AG20443 (cell line): Measurements from ENCODE around the gene NCLN.
"Not testable (repeated sequence)": the region's sequence is repeated elsewhere in the genome, so short reads cannot be mapped to it uniquely, and the experiment has no call there.

ENCODE experiments used
- DNase-seq: peaks from one replicate; pipeline ENCODE4 v3.0.0; 2012; ENCODE audit warnings: low spot score, mixed read lengths

Gene NCLN

GRCh38 chr19:3183721-3184641 lies 1.7 kb upstream of the NCLN start:
- no peak for DNase-seq

GRCh38 chr19:3184847-3185460 lies 776 bp upstream of the NCLN start:
- DNase-seq, result peak; percentile 65

GRCh38 chr19:3186160-3186688 lies 494 bp downstream of the NCLN start:
- no peak for DNase-seq

DNA sequence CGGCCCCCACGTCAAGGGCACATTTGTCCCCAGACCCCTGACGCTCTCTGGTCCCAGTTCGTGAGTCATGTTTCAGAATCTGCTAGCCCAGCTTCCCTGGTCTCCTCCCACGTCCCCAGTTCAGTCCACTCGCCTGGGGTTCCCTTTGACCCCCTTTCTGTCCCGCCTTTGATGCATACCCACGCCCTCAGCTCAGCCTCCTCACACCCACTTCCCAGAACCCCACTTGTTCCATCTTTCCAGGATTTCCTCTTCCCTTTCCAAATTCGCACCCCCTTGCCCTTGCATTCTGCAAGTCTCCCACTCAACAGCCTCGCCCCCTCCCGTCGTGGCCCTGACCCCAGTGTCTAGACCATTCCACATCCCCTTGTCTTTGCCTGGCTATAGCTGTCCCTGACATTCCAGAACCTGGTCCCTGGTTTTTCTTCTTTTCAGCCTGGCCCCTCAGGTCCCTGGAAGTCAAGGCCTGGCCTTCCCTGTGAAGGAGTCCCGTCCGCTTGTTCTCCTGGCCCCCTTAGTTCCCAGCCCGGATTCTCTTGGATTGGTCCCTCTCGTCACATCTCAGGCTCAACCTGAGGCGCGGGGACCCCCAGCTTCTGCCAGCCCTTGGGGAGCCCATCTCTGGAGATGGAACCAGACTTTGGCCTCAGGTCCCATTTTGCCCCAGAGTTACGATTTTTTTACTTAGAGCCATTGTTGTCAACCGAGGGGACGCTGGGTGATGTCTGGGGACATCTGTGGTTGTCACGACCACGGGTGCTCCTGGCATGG lies 1.3 kb downstream of the NCLN start:
- DNase-seq, result no peak

DNA sequence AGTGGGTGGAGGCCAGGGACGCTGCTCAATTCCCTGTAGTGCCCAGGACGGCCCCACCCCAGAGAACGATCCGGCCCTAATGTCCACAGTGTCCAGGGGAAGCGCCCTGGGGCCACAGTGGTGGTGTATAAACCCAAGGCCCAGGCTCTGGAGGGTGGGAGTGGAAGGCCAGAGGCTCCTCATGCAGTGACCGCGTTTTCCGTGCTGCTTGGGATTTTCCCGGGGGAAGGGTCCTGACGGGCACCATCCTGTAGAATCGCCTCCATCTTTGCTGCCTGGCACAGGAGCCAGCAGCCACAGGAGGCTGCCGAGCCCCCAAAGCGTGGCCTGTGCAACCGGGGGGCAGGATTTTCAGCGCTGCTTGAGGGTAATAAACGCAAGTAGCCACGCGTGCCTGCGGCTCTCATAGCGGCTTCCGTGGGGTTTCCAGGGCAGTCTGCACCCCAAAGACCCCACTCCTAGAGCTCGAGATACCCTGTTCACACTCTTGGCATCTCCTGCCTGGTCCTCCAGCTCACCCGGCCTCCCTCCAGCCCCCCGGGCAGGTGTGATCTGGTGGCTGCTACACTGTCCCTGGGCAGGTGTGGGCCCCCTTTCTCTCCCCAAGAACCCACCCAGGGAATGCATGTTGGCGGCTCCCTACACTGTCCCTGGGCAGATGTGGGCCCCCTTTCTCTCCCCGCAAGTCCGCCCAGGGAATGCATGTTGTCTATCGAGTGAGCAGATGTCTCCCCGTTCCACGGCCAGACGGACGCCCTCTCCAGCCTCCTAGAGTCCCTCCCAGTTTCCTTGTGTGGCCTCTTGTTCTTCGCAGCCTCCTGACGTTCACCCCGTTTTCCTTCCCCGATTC lies 2.2 kb downstream of the NCLN start:
- no peak for DNase-seq

GRCh38 chr19:3188627-3189596 lies 3.2 kb downstream of the NCLN start:
- DNase-seq, result no peak

DNA sequence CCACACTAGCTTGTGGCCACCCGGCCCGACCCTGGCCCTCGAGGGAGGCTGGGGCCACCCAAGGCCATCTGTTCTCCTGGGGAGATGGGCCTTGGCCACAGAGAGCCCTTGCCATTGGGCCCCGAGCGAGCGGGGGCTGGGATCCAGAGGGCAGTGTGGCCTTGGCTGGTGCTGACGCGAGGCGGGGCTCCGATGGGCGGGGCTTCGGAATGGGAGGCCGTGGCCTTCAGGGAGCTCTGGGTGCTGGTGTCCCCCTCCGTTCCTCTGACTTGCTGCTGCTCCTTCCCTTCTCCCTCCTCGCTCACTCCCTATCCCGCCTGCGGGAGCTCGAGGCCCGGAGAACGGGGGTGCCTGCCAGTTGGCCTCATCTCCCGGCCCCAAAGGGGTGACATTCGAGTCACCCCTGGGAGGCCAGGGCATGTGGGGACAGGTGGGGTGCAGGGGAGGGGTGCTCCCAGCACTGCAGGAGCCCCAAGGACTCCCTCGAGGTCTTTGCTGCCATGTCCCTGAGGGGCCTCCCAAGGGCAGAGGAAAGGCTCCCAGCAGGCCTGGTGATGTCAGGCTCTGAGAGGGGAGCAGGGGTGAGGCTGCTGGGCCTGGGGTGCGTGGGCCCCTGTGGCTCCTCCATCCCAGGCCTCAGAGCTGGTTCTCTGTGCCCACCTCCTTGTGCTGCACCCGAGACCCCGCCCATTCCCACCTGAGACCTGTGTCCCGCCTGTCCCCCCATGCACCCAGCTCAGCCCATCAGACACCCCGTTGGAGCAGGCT lies 4.2 kb downstream of the NCLN start:
- no peak for DNase-seq

- DNase-seq, result no peak
Observed at GRCh38 chr19:3190470-3190770, 4.7 kb downstream of the NCLN start.

- no peak for DNase-seq
Observed at GRCh38 chr19:3190921-3191805, 5.4 kb downstream of the NCLN start.

DNA sequence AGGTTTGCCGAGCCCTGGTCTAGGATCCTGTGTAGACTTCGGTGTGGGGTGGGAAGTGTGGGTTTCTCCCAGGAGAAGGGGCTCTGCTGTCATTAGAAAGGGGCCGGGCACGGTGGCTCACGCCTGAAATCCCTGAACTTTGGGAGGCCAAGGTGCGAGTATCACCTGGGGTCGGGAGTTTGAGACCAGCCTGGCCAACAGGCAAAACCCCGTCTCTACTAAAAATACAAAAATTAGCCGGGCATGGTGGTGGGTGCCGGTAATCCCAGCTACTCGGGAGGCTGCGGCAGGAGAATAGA lies 6.0 kb downstream of the NCLN start:
- DNase-seq, result not testable (repeated sequence)

DNA sequence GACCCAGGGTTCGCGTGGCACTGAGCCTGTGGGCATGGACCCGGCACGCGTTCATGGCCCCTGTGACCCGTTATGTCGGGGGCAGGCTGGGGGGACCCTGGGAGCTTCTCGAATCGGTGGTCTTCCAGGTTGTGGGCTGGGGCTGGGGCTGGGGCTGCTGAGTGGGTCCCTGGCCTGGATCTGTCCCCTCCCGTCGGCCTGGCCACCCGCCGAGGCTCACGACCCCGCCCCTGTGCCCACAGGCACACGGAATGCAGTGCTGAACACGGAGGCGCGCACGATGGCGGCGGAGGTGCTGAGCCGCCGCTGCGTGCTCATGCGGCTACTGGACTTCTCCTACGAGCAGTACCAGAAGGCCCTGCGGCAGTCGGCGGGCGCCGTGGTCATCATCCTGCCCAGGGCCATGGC lies 6.5 kb downstream of the NCLN start:
- DNase-seq, result no peak

GRCh38 chr19:3192684-3193083 lies 7.0 kb downstream of the NCLN start:
- DNase-seq, result no peak

DNA sequence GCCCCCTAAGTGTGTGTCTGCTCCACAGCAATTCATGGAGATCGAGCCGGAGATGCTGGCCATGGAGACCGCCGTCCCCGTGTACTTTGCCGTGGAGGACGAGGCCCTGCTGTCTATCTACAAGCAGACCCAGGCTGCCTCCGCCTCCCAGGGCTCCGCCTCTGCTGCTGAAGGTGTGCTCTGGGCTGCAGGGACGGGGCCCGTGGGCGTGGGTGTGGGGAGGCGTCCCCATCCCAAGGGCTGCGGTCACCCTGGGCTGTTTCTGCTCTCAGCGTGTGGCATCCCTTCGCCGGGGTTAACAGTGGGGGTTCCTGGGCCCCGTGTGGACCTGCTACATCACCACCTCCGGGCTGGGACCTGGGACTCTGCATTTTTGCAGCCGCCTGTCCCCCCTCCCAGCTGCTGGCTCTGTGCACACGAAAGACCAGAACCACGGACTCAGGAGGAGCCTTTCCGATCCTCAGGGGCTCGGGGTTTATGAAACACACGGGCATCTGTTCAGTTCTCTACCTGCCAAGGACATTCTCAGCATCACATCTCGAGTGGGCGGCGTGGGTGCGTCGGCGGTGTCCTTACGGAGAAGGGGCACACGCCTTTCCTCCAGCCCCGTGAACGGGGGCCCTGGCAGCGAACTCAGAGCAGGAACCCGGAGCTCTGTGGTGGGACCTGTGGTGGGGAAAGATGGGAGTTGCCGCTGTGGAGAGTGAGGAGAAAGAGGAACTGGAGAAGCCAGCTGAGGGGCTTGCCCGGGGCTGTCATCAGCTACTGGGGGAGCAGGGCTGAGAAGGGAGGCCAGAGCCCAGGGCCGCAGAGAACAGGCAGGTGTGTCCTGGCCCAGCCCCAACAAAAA lies 7.8 kb downstream of the NCLN start:
- no peak for DNase-seq

- no peak for DNase-seq
Observed at GRCh38 chr19:3194106-3195087, 8.7 kb downstream of the NCLN start.

GRCh38 chr19:3196064-3196932 lies 10.6 kb downstream of the NCLN start:
- DNase-seq, result no peak

- DNase-seq, result no peak
Observed at GRCh38 chr19:3196933-3197205, 11.1 kb downstream of the NCLN start.
